ENCODE measurements around the gene SOX15.
"Not testable (repeated sequence)": the region's sequence is repeated elsewhere in the genome, so short reads cannot be mapped to it uniquely, and the experiment has no call there.

The SOX15 gene

GRCh38 chr17:7589891-7590691 lies at the start of gene SOX15:
Gene SOX15 (minus strand): TSS chr17:7590094. CDS start chr17:7589676, 418 bp downstream.
- DNase-seq (ENCODE audit: low read depth in 2 of 2, low spot score in 1 of 2) = no peak

GRCh38 chr17:7636163-7636562 lies 46.3 kb upstream of the SOX15 start:
- no peak for DNase-seq (ENCODE audit: low read depth in 2 of 2, low spot score in 1 of 2)

- no peak for DNase-seq (ENCODE audit: low read depth in 2 of 2, low spot score in 1 of 2)
Measured at GRCh38 chr17:7634384-7634783, 44.5 kb upstream of the SOX15 start.

GRCh38 chr17:7633093-7633492 lies 43.2 kb upstream of the SOX15 start:
- no peak for DNase-seq (ENCODE audit: low read depth in 2 of 2, low spot score in 1 of 2)

GRCh38 chr17:7632492-7632894 lies 42.6 kb upstream of the SOX15 start:
- no peak for DNase-seq (ENCODE audit: low read depth in 2 of 2, low spot score in 1 of 2)

GRCh38 chr17:7631398-7632380 lies 41.8 kb upstream of the SOX15 start:
- no peak for DNase-seq (ENCODE audit: low read depth in 2 of 2, low spot score in 1 of 2)

GRCh38 chr17:7629939-7630571 lies 40.2 kb upstream of the SOX15 start, which contains the start of gene SHBG:
Gene SHBG (plus strand): TSS chr17:7630135. CDS start chr17:7630173, 38 bp downstream.
- DNase-seq (ENCODE audit: low read depth in 2 of 2, low spot score in 1 of 2) = no peak

GRCh38 chr17:7627250-7628121 lies 37.6 kb upstream of the SOX15 start, which contains the start of gene SAT2:
Gene SAT2 (minus strand): TSS chr17:7627821. CDS start chr17:7627635, 186 bp downstream.
- peak; percentile 70 to 73 for DNase-seq (ENCODE audit: low read depth in 2 of 2, low spot score in 1 of 2)

GRCh38 chr17:7626956-7627249 lies 37.0 kb upstream of the SOX15 start:
- DNase-seq (ENCODE audit: low read depth in 2 of 2, low spot score in 1 of 2) = no peak

- DNase-seq (ENCODE audit: low read depth in 2 of 2, low spot score in 1 of 2) = no peak
Measured at GRCh38 chr17:7626307-7626706, 36.4 kb upstream of the SOX15 start.

- DNase-seq (ENCODE audit: low read depth in 2 of 2, low spot score in 1 of 2) = not testable (repeated sequence)
Measured at GRCh38 chr17:7625749-7626148, 35.9 kb upstream of the SOX15 start.

GRCh38 chr17:7623661-7624060 lies 33.8 kb upstream of the SOX15 start:
- DNase-seq (ENCODE audit: low read depth in 2 of 2, low spot score in 1 of 2) = no peak

GRCh38 chr17:7620835-7621234 lies 30.9 kb upstream of the SOX15 start:
- no peak for DNase-seq (ENCODE audit: low read depth in 2 of 2, low spot score in 1 of 2)

- no peak for DNase-seq (ENCODE audit: low read depth in 2 of 2, low spot score in 1 of 2)
Measured at GRCh38 chr17:7618608-7619007, 28.7 kb upstream of the SOX15 start.

- DNase-seq (ENCODE audit: low read depth in 2 of 2, low spot score in 1 of 2) = no peak
Measured at GRCh38 chr17:7615265-7615747, 25.4 kb upstream of the SOX15 start.

- DNase-seq (ENCODE audit: low read depth in 2 of 2, low spot score in 1 of 2) = peak; percentile 94 to 97
Measured at GRCh38 chr17:7614425-7615264, 24.8 kb upstream of the SOX15 start, which contains the start of gene FXR2. Gene FXR2 (minus strand): TSS chr17:7614897. CDS start chr17:7614532, 365 bp downstream.

GRCh38 chr17:7613769-7614424 lies 24.0 kb upstream of the SOX15 start:
- no peak for DNase-seq (ENCODE audit: low read depth in 2 of 2, low spot score in 1 of 2)

- no peak for DNase-seq (ENCODE audit: low read depth in 2 of 2, low spot score in 1 of 2)
Measured at GRCh38 chr17:7612294-7612640, 22.4 kb upstream of the SOX15 start.

All from stimulated activated CD8-positive, alpha-beta memory T cell treated with anti-CD3 and anti-CD28 coated beads, Interleukin-4, amount 100 ng/mL, for 1 hour (primary cell).